VCaP (cell line): Measurements from ENCODE around the gene PSMB5.

ENCODE experiments used
- H3K27ac ChIP-seq: fragments of 450-650 bp; 2 replicates; pipeline ENCODE4 v1.5.1; 2017
- CTCF ChIP-seq: fragments of 450-650 bp; conservative IDR thresholded peaks from 2 replicates; pipeline ENCODE4 v1.5.1; 2017; ENCODE audit warnings: mild to moderate bottlenecking, moderate library complexity

The PSMB5 gene

GRCh38 chr14:23066855-23067744 is 32.4 kb upstream of the PSMB5 start:
- TF ChIP-seq CTCF = no peak
- H3K27ac ChIP-seq = no peak overlapping the region

GRCh38 chr14:23066368-23066767 is 31.7 kb upstream of the PSMB5 start:
- no peak overlapping the region for H3K27ac ChIP-seq

GRCh38 chr14:23063601-23064000 is 28.9 kb upstream of the PSMB5 start:
- TF ChIP-seq CTCF = no peak
- H3K27ac ChIP-seq = no peak overlapping the region

More at GRCh38 chr14:23066368-23066767, 31.7 kb upstream of the PSMB5 start:
- TF ChIP-seq CTCF = no peak

GRCh38 chr14:23062002-23062401 is 27.3 kb upstream of the PSMB5 start:
- TF ChIP-seq CTCF = no peak
- no peak overlapping the region for H3K27ac ChIP-seq

GRCh38 chr14:23060536-23061260 is 26.0 kb upstream of the PSMB5 start:
- H3K27ac ChIP-seq = no peak overlapping the region
- no peak for TF ChIP-seq CTCF

- no peak for TF ChIP-seq CTCF
- peak overlapping the region; percentile 74 for H3K27ac ChIP-seq
Observed at GRCh38 chr14:23058654-23059504, 24.2 kb upstream of the PSMB5 start.
